HG03097 (cell line): ENCODE data around the gene PRR12.
A peak's percentile ranks its signal among the peaks of the same experiment; 100 is the strongest.

ENCODE experiments used
- ATAC-seq: cut with Tn5 transposase; IDR thresholded peaks from one replicate; pipeline ENCODE4 v1.9.1; 2021; ENCODE audit not compliant: unreplicated experiment, low FRiP score

PRR12 gene

DNA sequence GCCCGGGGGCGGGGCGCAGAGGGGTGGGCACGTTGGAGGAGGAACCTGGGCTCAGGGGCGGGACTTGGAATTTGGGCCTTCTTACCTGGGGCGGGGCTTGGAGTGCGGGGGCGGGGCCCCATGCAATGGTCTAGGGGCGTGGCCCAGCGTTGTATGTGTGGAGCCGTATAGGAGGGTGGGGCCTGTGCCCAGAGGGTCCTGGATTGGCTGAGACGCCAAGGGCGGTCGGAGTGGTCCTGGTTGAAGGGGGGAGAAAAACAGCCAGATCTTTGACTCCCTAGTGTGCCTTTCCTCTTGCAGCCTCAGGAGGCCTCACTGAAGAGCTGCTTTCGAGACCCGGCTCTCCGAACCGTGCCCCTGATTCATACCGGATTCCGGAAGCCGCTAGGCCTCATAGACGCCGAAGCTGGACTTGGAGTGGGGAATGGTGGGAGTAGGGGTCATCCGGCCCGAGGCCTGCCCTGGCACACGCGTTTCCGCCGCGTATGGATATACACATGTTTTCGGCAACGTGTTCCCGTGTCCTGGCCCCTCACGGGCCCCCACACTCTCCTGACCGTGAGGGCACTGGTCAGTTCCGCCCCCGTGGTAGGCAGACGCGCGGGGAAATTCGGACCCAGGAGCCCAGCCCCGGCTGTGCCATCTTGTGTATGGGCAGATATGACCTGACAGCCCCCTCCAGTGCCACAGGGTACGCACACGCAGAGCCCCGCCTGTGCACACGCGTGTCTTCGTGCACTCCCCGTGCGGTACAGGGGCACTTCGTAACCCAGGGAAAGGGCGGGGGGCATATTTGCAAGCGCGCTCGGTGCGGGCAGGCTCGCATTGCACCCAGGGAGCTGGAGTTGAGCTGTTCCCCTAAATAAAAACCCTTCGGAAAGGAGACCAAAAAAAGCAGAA lies 661 bp upstream of the PRR12 start:
- peak; percentile 68 for ATAC-seq

DNA sequence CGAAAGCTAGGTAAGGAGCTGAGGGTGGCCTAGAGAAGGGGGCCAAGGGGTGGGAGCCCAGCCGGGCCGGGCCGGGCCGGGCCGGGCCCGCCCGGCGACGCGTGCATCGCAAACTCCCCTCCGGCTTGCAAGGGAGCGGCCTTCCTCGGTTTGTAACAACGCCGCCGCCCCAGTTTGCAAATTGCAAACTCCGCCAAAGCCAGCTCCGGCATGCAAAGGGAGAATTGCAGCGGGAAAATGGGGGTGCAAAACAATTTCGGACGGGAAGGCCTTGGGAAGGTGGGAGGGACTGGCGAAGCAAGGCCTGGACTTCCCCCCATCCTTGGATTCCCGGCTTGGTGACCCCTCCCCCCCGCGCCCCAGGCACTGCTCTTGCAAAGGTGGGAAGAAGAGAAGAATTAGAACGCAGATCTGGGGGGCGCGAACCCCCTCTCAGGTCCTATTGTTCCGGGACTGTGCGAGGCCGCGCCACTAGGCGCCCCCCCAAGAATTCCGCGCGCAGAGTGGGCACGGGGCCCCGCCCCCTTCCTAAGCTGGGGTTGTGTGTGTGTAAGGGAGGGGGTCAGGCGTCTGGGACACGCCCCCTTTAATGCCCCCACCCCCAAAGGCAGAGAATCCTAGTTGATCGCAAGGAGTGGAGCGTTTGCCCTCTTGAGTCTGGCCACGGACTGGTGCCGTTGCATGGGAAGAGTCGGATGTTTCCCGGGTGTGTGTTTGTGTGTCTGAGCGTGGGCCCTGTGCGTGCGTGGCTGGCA lies 926 bp downstream of the PRR12 start:
- no peak for ATAC-seq

DNA sequence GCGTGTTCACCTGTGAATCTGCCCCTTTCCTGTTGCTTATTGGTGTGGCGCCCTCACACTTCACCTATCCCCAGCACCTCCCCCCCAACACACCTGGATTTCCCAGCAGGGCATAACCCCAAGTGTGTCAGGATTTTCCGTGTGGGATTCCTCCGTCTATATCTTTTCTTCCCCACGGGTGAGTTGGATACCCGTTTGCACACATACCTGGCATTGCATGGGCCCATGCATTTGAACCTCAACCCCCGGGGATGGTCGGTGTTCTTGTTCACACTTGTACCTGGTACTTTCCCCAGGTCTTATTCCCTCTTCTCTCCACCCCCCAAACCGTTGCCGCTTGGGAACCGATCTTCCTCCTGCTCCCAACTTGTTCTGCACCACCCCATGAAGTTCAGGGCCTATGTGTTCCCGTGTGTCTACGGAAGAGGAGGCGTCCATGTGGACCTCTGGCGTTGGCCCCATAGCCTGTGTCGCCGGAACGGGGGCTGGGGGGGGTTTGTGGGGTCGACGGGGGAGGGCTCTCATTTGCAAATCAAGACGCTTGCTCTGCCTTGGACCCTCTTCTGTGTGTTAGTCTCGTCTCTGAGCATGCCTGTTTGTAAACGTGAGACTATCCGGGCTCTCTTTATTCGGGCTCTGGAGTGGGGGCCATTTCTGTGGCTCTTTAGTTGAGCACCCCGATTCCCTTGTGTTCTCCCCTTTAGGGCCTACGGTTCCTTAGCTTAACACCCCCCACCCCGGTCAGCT lies 1.7 kb downstream of the PRR12 start:
- ATAC-seq: no peak

DNA sequence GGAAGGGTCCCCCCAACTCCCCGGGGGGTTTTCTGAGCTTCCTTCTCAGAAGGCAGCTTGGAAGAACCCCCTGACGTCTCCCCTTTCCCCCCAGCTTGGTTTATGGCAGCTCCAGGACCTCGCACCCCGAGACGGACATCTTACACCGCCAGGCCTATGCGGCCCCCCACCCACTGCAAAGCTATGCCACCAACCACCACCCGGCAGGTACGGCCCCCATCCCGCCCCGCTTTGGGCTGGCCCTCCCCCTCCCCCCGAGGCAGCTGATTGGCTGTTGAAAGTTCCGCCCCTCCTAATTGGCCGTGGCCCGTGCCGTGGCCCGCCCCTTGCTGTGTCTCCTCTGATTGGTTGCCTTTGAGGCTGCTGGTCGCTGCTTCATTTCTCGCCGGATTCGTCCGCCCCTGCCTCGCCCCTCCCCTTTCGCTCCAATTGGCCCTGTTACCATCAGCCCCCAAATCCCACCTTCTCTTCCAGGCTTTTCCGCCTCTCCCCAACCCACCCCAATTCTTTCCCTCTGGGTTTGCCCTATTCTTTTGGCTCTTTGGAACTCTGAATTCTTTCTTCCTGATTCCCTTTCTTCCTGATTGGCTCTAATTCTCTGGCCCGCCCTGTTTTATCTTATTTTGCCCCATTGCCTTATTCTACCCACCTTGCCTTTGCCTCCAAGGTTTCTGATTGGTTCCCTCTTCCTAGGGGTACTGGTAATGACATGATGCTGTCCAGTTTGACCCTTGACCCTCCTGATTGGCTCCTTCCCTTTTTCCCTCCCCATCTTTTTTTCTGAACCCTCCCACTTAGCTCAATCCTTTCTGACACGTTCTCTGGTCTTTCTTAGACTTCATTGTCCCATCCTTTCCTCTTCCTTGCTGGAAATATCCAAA lies 2.5 kb downstream of the PRR12 start:
- peak; percentile 37 for ATAC-seq

DNA sequence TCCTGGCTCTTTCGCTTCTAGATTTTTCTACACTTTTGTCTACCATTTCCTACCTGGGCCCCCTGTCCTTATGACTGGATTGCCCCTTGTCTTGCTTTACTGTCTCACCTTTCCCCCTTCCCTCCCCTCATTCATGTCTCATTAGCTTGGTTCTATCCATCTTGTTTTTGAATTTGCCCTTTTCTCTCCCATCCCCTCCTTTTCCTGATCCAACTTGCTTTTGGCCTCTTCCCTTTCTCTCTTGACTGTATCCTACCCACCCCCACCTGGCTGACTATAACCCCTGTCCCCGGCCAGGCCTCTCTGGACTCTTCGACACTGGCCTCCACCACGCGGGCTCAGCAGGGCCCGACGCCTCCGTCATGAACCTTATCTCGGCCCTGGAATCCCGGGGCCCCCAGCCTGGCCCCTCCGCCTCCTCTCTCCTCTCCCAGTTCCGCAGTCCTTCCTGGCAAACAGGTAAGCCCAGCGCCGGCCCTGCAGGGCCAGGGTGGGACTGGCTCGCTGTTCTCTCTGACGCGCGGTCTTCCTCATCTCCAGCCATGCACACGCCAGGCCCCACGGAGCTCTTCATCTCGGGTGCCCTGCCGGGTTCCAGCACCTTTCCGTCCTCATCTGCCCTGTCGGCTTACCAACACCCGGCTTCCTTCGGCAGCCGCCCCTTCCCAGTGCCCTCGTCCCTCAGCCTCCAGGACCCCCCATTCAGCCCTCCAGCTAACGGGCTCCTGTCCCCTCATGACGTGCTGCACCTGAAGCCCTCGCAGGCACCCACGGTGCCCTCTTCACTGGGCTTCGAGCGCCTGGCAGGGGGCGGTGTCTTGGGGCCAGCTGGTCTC lies 3.4 kb downstream of the PRR12 start:
- no peak for ATAC-seq

DNA sequence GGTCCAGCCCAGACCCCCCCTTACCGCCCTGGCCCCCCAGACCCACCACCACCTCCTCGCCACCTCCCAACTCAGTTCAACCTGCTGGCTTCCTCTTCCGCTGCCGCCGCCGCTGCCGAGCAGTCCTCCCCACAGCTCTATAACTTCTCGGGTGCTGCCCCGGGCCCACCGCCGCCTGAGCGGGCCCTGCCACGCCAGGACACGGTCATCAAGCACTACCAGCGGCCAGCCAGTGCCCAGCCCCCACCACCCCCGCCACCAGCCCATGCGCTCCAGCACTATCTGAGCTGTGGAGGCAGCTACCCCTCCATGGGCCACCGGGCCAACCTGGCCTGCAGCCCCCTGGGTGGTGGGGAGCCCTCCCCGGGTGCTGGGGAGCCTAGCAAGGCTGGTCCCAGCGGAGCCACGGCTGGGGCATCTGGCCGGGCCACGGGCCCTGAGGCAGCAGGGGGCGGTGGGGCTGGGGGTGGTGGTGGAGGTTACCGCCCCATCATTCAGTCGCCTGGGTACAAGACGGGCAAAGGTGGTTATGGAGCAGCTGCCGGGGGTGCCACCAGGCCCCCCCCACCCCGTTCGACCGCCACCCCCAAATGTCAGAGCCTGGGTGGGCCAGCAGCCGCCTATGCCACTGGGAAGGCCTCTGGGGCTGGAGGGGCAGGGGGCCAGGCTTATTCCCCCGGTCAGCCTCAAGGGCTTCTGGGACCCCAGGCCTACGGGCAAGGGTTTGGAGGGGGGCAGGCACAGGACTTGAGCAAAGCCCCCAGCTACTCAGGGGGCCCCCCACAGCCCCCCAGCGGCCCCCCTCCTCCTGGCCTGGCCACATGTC lies 4.2 kb downstream of the PRR12 start:
- ATAC-seq: no peak

DNA sequence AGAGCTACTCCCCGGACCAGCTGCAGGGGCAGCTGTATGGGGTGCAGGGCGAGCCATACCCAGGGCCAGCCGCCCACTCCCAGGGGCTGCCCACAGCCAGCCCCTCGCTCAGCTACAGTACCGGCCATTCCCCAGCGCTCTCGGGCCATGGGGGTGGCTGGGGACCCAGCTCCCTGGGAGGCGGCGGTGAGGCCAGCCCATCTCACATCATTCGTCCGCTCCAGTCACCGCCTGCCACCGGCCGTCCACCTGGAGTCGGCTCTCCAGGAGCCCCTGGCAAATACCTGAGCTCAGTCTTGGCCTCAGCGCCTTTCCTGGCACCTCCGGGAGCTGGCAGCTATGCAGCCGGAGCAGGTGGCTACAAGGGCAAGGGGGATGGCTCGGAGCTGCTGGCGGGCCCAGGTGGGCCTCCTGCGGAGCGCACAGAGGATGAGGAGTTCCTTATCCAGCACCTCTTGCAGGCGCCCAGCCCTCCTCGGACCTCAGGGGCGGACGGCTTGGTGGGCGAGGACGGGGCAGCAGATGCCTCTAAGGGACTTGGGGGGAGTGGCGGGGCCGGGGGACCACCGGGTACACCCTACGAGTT lies 4.9 kb downstream of the PRR12 start:
- no peak for ATAC-seq

DNA sequence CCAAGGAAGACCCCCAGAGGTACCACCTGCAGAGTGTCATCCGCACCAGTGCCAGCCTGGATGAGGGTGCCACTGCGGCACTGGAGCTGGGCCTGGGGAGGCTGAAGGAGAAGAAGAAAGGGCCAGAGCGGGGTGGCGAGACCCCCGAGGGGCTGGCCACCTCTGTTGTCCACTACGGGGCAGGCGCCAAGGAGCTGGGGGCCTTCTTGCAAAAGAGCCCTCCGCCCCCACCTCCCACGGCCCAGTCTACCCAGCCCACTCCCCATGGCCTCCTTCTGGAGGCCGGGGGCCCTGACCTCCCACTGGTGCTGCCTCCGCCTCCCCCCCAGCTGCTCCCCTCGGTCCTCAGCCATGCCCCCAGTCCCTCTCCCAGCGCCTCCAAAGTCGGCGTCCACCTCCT lies 5.4 kb downstream of the PRR12 start:
- no peak for ATAC-seq

DNA sequence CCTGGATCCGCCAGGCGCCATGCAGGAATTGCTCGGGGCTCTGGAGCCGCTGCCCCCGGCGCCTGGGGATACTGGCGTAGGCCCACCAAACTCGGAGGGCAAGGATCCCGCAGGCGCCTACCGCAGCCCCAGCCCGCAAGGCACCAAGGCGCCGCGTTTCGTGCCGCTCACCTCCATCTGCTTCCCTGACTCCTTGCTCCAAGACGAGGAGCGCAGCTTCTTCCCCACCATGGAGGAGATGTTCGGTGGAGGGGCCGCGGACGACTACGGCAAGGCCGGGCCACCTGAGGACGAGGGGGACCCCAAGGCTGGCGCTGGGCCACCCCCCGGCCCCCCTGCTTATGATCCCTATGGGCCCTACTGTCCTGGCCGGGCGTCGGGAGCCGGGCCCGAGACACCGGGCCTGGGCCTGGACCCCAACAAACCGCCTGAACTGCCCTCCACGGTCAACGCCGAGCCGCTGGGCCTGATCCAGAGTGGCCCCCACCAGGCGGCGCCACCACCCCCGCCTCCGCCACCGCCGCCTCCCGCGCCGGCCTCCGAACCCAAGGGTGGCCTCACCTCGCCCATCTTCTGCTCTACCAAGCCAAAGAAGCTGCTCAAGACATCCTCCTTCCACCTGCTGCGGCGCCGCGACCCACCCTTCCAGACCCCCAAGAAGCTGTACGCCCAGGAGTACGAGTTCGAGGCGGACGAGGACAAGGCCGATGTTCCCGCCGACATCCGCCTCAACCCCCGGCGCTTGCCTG lies 6.1 kb downstream of the PRR12 start:
- ATAC-seq: no peak

DNA sequence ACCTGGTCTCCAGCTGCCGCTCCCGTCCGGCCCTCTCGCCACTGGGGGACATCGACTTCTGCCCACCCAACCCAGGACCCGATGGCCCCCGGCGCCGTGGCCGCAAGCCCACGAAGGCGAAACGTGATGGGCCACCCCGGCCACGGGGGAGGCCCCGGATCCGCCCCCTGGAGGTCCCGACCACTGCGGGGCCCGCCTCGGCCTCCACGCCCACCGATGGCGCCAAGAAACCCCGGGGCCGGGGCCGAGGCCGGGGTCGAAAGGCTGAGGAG lies 6.7 kb downstream of the PRR12 start:
- no peak for ATAC-seq

DNA sequence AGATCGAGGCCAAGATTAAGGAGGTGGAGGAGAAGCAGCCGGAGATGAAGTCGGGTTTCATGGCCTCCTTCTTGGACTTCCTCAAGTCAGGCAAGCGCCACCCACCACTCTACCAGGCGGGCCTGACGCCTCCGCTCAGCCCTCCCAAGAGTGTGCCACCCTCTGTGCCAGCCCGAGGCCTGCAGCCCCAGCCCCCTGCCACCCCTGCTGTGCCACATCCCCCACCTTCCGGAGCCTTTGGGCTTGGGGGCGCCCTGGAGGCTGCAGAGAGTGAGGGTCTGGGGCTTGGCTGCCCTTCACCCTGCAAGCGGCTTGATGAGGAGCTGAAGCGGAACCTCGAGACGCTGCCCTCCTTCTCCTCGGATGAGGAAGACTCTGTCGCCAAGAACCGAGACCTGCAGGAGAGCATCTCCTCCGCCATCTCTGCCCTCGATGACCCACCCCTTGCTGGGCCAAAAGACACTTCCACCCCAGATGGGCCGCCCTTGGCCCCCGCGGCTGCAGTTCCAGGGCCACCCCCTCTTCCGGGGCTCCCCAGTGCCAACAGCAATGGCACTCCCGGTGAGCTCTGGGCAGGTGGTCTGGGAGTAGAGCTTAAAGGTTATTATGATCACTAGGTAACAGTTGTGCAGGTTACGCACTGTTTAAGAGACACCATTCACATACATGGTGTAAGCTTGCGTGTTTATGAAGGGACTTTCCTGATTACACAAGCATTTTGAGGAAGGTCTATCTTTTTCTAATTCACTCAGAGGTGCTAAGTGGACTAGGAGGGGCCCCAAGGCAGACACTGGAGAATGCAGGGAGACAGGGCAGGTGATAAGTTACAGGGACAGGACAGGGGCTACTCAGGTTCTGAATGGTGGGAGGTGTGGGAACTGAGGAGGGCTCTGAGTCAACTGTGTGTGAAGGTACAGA lies 8.7 kb downstream of the PRR12 start:
- ATAC-seq: no peak

DNA sequence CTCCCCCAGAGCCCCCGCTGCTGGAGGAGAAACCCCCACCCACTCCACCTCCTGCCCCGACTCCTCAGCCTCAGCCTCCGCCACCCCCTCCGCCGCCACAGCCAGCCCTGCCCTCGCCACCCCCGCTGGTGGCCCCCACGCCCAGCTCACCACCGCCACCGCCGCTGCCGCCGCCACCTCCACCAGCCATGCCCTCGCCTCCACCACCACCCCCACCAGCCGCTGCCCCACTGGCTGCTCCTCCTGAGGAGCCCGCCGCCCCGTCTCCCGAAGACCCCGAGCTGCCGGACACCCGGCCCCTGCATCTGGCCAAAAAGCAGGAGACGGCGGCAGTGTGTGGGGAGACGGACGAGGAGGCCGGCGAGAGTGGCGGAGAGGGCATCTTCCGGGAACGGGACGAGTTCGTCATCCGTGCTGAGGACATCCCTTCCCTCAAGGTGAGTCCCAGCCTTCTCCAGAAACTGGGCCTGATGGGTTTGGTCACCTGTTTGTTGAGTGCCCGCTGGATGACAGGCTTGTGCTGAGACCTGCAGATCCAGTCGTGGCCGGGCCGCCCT lies 10.6 kb downstream of the PRR12 start:
- no peak for ATAC-seq

DNA sequence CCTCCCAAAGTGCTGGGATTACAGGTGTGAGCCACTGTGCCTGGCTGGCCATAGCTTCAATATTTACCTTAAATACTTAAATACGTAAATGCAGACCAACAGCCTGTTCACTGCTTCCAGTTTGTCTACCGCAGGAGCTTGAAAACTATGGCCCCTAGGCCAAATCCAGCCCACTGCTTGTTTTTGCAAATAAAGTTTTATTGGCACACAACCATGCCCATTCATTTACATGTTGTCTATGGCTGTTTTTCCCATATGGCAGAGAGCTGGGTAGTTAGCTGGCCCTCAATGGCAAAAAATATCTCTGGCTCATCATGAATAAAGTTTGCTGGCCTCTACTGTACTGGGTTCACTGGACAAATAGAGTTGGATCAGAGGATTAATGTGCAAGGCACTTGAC lies 11.8 kb downstream of the PRR12 start:
- ATAC-seq: no peak

DNA sequence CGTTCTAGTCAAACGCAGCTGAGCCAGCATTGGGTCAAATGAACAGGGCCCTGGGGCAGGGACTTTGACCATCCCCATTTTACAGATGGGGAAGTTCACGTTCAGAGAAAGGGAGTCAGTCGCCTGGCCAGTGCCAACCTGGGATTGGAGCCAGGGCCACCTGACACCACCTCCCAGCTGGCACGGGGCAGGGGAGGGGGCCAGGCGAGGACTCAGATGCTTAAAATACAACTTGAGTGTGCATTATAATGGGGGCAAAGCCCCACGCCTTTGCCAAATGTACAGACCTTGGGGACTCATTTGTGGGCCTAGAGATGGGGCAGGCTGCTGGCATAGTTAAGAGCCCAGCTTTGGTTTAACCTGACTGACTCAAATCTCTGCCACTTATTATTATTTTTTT lies 14.6 kb downstream of the PRR12 start:
- ATAC-seq: no peak

DNA sequence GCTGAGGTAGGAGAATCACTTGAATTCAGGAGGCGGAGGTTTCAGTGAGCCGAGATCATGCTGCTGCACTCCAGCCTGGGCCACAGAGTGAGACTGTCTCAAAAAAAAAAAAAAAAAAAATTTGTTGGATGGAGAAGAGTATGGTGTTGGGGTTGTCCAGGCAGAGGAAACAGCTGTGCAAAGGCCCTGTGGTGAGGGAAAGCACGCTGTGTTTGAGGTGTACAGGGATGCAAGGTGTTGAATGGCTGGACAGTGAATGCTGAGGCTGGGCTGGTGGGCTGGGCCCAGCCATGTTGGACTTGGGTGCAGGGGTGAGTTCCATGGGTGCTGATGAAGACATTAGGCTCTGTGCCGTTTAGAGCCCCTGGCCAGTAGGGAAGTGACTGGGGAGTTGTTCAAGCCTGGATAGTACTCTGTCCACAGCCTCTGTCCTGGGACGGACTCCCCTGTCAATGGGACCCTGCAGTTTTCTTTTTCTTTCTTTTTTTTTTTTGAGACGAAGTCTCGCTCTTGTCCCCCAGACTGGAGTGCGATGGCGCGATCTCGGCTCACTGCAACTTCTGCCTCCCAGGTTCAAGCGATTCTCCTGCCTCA lies 18.6 kb downstream of the PRR12 start:
- no peak for ATAC-seq

DNA sequence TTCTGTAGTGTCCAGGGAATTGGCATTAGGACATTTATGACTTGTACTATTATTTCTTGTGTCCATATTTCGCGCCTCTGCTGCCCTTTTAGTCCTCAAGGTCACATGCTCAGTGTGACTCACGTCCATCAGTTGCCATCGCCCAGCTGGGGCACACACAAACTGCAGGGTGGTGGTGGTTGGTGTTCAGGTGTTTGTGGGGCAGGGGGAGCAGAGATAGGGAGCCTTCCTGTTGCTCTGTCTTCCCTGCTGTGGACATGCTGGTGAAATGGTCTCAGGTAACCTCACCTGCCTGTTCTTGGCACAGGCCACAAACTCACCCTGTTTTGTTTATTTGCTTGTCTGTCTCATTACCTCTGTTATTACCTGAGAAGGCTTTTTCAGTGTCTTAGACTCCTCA lies 22.4 kb downstream of the PRR12 start:
- no peak for ATAC-seq
